ENCODE measurements around the gene C16orf96. TPM values are rescaled to one million over a fixed set of nuclear protein-coding genes. Genes with fewer than 3 reads are reported as not detected.

C16orf96 gene
- total and polyA plus RNA-seq, 2 donors from 2014 or later, result 0.13 to 0.16 TPM

- intact Hi-C loops (cut with DNase I), result no loop called here
- Histone ChIP-seq H3K9me3 (ENCODE audit: control insufficient read depth in 2 of 3, insufficient read depth in 1 of 3, low read length in 3 of 3) (no peaks in the 10 kb centered on the region), H3K27ac (ENCODE audit: low read depth in 2 of 2, low read length in 2 of 2) (peak overlapping the region in 1 of 2 donors; percentile 29), H3K36me3 (ENCODE audit: control insufficient read depth in 2 of 3, insufficient read depth in 3 of 3, low read length in 3 of 3) (peaks cover 0 to 51% (median 28%) of the 10 kb centered on the region in 3 donors), H3K4me3 (ENCODE audit: low read length in 3 of 3) (no peak overlapping the region), H3K27me3 (ENCODE audit: control insufficient read depth, insufficient read depth, low read length) (no peaks in the 10 kb centered on the region), H3K4me1 (ENCODE audit: control insufficient read depth in 2 of 3, insufficient read depth in 2 of 3, low read depth in 1 of 3, low read length in 3 of 3) (peaks cover 0 to 31% (median 22%) of the 10 kb centered on the region in 3 donors), H3K9ac (ENCODE audit: low read length in 3 of 3) (no peak overlapping the region)
- DNase-seq, result peak in 1 of 5 donors; percentile 38
- TF ChIP-seq, protein P1, sequence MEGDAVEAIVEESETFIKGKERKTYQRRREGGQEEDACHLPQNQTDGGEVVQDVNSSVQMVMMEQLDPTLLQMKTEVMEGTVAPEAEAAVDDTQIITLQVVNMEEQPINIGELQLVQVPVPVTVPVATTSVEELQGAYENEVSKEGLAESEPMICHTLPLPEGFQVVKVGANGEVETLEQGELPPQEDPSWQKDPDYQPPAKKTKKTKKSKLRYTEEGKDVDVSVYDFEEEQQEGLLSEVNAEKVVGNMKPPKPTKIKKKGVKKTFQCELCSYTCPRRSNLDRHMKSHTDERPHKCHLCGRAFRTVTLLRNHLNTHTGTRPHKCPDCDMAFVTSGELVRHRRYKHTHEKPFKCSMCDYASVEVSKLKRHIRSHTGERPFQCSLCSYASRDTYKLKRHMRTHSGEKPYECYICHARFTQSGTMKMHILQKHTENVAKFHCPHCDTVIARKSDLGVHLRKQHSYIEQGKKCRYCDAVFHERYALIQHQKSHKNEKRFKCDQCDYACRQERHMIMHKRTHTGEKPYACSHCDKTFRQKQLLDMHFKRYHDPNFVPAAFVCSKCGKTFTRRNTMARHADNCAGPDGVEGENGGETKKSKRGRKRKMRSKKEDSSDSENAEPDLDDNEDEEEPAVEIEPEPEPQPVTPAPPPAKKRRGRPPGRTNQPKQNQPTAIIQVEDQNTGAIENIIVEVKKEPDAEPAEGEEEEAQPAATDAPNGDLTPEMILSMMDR (IDR thresholded peaks at IDR 0.05; ENCODE audit: borderline replicate concordance, extremely low read depth, insufficient read depth), result no peak
- no peak for FAIRE-seq
Observed at GRCh38 chr16:4510747-4511426, 45.3 kb upstream of the C16orf96 start.

DNA sequence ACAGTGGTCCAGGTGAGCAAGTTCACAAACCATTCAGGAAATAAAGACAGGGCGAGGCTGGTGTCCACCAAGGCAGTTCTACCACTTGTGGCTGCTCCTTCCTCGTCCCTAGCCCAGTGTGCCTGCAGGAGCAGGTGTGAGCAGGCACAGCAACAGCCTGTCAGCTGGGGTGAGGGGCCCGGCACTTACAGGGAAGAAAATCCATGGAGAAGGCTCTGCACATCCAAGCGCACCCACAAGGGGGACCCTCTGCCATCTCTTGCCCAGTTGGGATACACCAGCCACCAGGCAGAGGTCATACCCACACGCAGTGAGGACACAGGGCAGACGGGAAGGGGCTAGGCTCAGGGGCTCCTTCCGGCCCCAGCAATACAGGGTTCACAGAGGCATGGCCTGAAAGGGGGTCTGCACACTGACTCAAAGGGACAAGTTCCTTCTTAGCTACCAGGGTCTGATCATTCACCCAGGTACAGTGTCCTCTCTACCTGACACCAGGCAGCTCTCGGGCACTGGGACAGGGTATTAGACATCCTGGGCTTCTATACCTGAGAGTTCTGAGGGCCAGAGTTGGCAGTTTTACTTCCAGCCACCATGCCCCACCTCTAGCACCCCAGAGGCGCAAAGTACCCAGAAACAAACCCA is 44.6 kb upstream of the C16orf96 start:
- H3K27me3 ChIP-seq (ENCODE audit: control insufficient read depth, insufficient read depth, low read length), result no peaks in the 10 kb centered on the region
- H3K4me1 ChIP-seq (ENCODE audit: control insufficient read depth in 2 of 3, insufficient read depth in 2 of 3, low read depth in 1 of 3, low read length in 3 of 3), result peaks cover 0 to 28% (median 25%) of the 10 kb centered on the region in 3 donors
- DNase-seq (peak in 4 of 5 donors; percentile 60 to 78 (median 72)), FAIRE-seq (no peak)
- H3K9me3 ChIP-seq (ENCODE audit: control insufficient read depth in 2 of 3, insufficient read depth in 1 of 3, low read length in 3 of 3), result no peaks in the 10 kb centered on the region
- peak overlapping the region in 1 of 2 donors; percentile 22 for H3K27ac ChIP-seq (ENCODE audit: low read depth in 2 of 2, low read length in 2 of 2)
- H3K9ac ChIP-seq (ENCODE audit: low read length in 3 of 3), result no peak overlapping the region
- intact Hi-C loops (cut with DNase I), result no loop called here
- no peak overlapping the region for H3K4me3 ChIP-seq (ENCODE audit: low read length in 3 of 3)
- TF ChIP-seq, protein P1 (IDR thresholded peaks at IDR 0.05; ENCODE audit: borderline replicate concordance, extremely low read depth, insufficient read depth), result peak; percentile 58
- peaks cover 0 to 51% (median 28%) of the 10 kb centered on the region in 3 donors for H3K36me3 ChIP-seq (ENCODE audit: control insufficient read depth in 2 of 3, insufficient read depth in 3 of 3, low read length in 3 of 3)

- TF ChIP-seq, protein P1 (IDR thresholded peaks at IDR 0.05; ENCODE audit: borderline replicate concordance, extremely low read depth, insufficient read depth), result no peak
- peaks cover 0 to 50% (median 26%) of the 10 kb centered on the region in 3 donors for H3K36me3 ChIP-seq (ENCODE audit: control insufficient read depth in 2 of 3, insufficient read depth in 3 of 3, low read length in 3 of 3)
- FAIRE-seq, result no peak
- H3K4me1 ChIP-seq (ENCODE audit: control insufficient read depth in 2 of 3, insufficient read depth in 2 of 3, low read depth in 1 of 3, low read length in 3 of 3), result peaks cover 0 to 28% (median 25%) of the 10 kb centered on the region in 3 donors
- DNase-seq, result no peak
- H3K27me3 ChIP-seq (ENCODE audit: control insufficient read depth, insufficient read depth, low read length), result no peaks in the 10 kb centered on the region
- H3K4me3 ChIP-seq (ENCODE audit: low read length in 3 of 3), result no peak overlapping the region
- no peaks in the 10 kb centered on the region for H3K9me3 ChIP-seq (ENCODE audit: control insufficient read depth in 2 of 3, insufficient read depth in 1 of 3, low read length in 3 of 3)
- no peak overlapping the region for H3K27ac ChIP-seq (ENCODE audit: low read depth in 2 of 2, low read length in 2 of 2)
- intact Hi-C loops (cut with DNase I), result no loop called here
- H3K9ac ChIP-seq (ENCODE audit: low read length in 3 of 3), result no peak overlapping the region
Observed at GRCh38 chr16:4512473-4512872, 43.7 kb upstream of the C16orf96 start.
